C4-2B (cell line): ENCODE results near the gene BMP5.

Experiments used
- H3K27ac ChIP-seq: fragments of 450-650 bp; 2 replicates; pipeline ENCODE4 v1.5.1; 2017
- ZFX ChIP-seq: fragments of 450-650 bp; IDR thresholded peaks from 2 replicates; pipeline ENCODE4 v1.6.1; 2017
- TF ChIP-seq, protein P1 (sequence below): fragments of 450-650 bp; conservative IDR thresholded peaks from 2 replicates; pipeline ENCODE4 v1.5.1; 2017; ENCODE audit warnings: mild to moderate bottlenecking

The BMP5 gene

DNA sequence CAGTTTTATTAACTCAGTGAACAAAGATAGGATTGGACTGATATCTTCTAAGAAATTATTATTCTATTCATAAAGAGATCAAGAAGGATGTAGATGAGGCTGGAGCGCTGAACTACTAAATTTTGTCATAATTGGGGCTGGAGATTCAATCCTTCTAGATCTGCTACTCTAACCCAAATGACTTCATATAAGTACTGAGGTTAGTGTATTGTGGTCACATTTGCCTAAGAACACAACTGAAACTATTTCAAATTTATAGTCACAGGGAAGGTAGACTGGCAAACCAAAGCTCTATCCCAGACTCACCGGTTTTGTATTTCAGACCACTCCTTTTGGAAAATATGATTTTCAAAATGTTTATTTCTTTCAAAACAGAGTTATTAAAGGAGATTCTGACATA, 96.7 kb downstream of the BMP5 start:
- TF ChIP-seq, protein P1, sequence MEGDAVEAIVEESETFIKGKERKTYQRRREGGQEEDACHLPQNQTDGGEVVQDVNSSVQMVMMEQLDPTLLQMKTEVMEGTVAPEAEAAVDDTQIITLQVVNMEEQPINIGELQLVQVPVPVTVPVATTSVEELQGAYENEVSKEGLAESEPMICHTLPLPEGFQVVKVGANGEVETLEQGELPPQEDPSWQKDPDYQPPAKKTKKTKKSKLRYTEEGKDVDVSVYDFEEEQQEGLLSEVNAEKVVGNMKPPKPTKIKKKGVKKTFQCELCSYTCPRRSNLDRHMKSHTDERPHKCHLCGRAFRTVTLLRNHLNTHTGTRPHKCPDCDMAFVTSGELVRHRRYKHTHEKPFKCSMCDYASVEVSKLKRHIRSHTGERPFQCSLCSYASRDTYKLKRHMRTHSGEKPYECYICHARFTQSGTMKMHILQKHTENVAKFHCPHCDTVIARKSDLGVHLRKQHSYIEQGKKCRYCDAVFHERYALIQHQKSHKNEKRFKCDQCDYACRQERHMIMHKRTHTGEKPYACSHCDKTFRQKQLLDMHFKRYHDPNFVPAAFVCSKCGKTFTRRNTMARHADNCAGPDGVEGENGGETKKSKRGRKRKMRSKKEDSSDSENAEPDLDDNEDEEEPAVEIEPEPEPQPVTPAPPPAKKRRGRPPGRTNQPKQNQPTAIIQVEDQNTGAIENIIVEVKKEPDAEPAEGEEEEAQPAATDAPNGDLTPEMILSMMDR, result no peak
- TF ChIP-seq ZFX, result no peak
- no peak overlapping the region for H3K27ac ChIP-seq

GRCh38 chr6:55777469-55777868, 97.9 kb downstream of the BMP5 start:
- TF ChIP-seq, protein P1, result no peak
- TF ChIP-seq ZFX, result no peak
- H3K27ac ChIP-seq, result no peak overlapping the region

DNA sequence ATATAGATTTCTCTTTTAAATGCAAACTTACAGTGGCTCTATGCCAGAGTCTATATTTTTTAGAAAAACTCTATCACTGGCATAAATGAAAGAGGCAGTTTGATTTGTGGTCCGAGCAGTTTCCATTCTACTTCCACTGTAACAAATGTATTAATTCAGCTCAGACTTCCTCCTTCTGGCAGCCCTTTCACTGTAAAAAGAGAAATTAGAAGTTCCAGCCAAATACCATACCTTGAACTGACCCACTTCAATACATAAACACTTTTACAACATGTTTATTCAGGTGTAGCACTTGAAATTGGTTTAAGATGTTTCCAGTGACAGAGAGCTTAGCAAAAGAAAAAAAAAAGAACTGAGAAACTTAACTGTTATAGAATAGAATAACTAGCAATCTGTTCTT, 99.3 kb downstream of the BMP5 start:
- TF ChIP-seq, protein P1, result no peak
- H3K27ac ChIP-seq, result no peak overlapping the region

DNA sequence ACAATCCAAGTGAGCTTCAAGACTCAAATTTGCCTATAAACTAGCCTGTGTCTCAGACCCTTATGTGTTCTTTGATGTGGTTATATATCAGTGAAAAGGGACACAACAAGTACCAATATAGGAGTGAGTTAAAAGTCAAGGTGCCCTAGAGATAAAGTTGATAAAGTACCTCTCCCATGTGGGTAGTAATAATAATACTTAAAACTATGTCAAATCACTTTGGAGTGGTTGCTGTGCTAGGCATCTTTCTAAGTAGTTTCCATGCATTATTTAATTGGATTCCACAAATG, 100.4 kb downstream of the BMP5 start:
- TF ChIP-seq ZFX, result no peak
- TF ChIP-seq, protein P1, result no peak
- no peak overlapping the region for H3K27ac ChIP-seq

GRCh38 chr6:55774286-55775028, 100.9 kb downstream of the BMP5 start:
- TF ChIP-seq, protein P1, result no peak
- no peak for TF ChIP-seq ZFX
- no peak overlapping the region for H3K27ac ChIP-seq

GRCh38 chr6:55773620-55774216, 101.7 kb downstream of the BMP5 start:
- no peak overlapping the region for H3K27ac ChIP-seq
- no peak for TF ChIP-seq ZFX
- TF ChIP-seq, protein P1, result no peak

- no peak overlapping the region for H3K27ac ChIP-seq
- TF ChIP-seq ZFX, result no peak
- TF ChIP-seq, protein P1, result no peak
Measured at GRCh38 chr6:55772730-55773129, 102.7 kb downstream of the BMP5 start.
